H54 (cell line): ENCODE measurements around the gene PLEKHG4.

ENCODE experiments used
- DNase-seq: peaks from one replicate; pipeline ENCODE4 v3.0.0; 2011; ENCODE audit warnings: low spot score, mixed read lengths; ENCODE audit not compliant: insufficient read length
- FAIRE-seq: peaks from 3 replicates; lab custom pipeline; 2011; peaks lifted over from hg19 to GRCh38; lab: Jason Lieb, UNC
- POLR2A ChIP-seq: IDR thresholded peaks from 2 replicates; pipeline ENCODE4 v1.6.1; 2011; ENCODE audit warnings: low read depth, mild to moderate bottlenecking, low read length

PLEKHG4 gene

GRCh38 chr16:67281536-67282446 is 2.5 kb downstream of the PLEKHG4 start:
- TF ChIP-seq POLR2A, result no peak
- DNase-seq (no peak), FAIRE-seq (no peak)

GRCh38 chr16:67282447-67282805 is 3.1 kb downstream of the PLEKHG4 start:
- TF ChIP-seq POLR2A, result no peak
- FAIRE-seq (no peak), DNase-seq (no peak)

GRCh38 chr16:67283039-67283825 is 3.9 kb downstream of the PLEKHG4 start:
- no peak for TF ChIP-seq POLR2A
- DNase-seq (peak; percentile 76), FAIRE-seq (no peak)

GRCh38 chr16:67283826-67284555 is 4.7 kb downstream of the PLEKHG4 start:
- FAIRE-seq (no peak), DNase-seq (no peak)
- TF ChIP-seq POLR2A, result no peak

GRCh38 chr16:67284699-67285646 is 5.6 kb downstream of the PLEKHG4 start:
- DNase-seq (peak; percentile 66), FAIRE-seq (no peak)
- TF ChIP-seq POLR2A, result no peak

- DNase-seq, result peak; percentile 62
- no peak for TF ChIP-seq POLR2A
- FAIRE-seq, result no peak
Measured at GRCh38 chr16:67286441-67287235, 7.3 kb downstream of the PLEKHG4 start.

- no peak for DNase-seq
- FAIRE-seq, result no peak
- TF ChIP-seq POLR2A, result no peak
Measured at GRCh38 chr16:67287960-67288359, 8.6 kb downstream of the PLEKHG4 start.

- no peak for TF ChIP-seq POLR2A
- DNase-seq (no peak), FAIRE-seq (no peak)
Measured at GRCh38 chr16:67291461-67291860, 12.1 kb downstream of the PLEKHG4 start.

- no peak for TF ChIP-seq POLR2A
- DNase-seq, result no peak
- FAIRE-seq, result no peak
Measured at GRCh38 chr16:67294171-67294757, 14.9 kb downstream of the PLEKHG4 start.

- DNase-seq, result no peak
- no peak for TF ChIP-seq POLR2A
- no peak for FAIRE-seq
Measured at GRCh38 chr16:67294938-67295361, 15.6 kb downstream of the PLEKHG4 start.

- DNase-seq, result no peak
- no peak for FAIRE-seq
- TF ChIP-seq POLR2A, result no peak
Measured at GRCh38 chr16:67296420-67296819, 17.1 kb downstream of the PLEKHG4 start.

GRCh38 chr16:67298277-67298676 is 18.9 kb downstream of the PLEKHG4 start:
- no peak for TF ChIP-seq POLR2A
- FAIRE-seq, result no peak

More at GRCh38 chr16:67298277-67298676, 18.9 kb downstream of the PLEKHG4 start:
- DNase-seq, result no peak
